DMS 273 (cell line): ENCODE results near the gene ENOX1.
"Not testable (repeated sequence)": the region's sequence is repeated elsewhere in the genome, so short reads cannot be mapped to it uniquely, and the experiment has no call there.

Source experiments
- DNase-seq: peaks from one replicate; lab custom pipeline; 2025; ENCODE audit not compliant: unreplicated experiment; lab: John Stamatoyannopoulos, UW

Gene ENOX1

GRCh38 chr13:43441464-43441863 lies 345.3 kb downstream of the ENOX1 start:
- DNase-seq, result no peak

GRCh38 chr13:43434191-43434590 lies 352.6 kb downstream of the ENOX1 start:
- DNase-seq, result peak; percentile 13

GRCh38 chr13:43433691-43434141 lies 353.1 kb downstream of the ENOX1 start:
- peak; percentile 28 for DNase-seq

- peak; percentile 54 for DNase-seq
Observed at GRCh38 chr13:43432958-43433357, 353.8 kb downstream of the ENOX1 start.

- no peak for DNase-seq
Observed at GRCh38 chr13:43431841-43432240, 354.9 kb downstream of the ENOX1 start.

- DNase-seq, result no peak
Observed at GRCh38 chr13:43431290-43431716, 355.5 kb downstream of the ENOX1 start.

- DNase-seq, result no peak
Observed at GRCh38 chr13:43428545-43429296, 358.1 kb downstream of the ENOX1 start.

- DNase-seq, result no peak
Observed at GRCh38 chr13:43426355-43426754, 360.4 kb downstream of the ENOX1 start.

GRCh38 chr13:43425234-43425633 lies 361.5 kb downstream of the ENOX1 start:
- DNase-seq, result no peak

GRCh38 chr13:43424412-43424811 lies 362.4 kb downstream of the ENOX1 start:
- DNase-seq, result no peak

- DNase-seq, result no peak
Observed at GRCh38 chr13:43422116-43422515, 364.7 kb downstream of the ENOX1 start.

- DNase-seq, result not testable (repeated sequence)
Observed at GRCh38 chr13:43416842-43417241, 369.9 kb downstream of the ENOX1 start.

GRCh38 chr13:43416408-43416807 lies 370.4 kb downstream of the ENOX1 start:
- not testable (repeated sequence) for DNase-seq

GRCh38 chr13:43415903-43416391 lies 370.8 kb downstream of the ENOX1 start:
- DNase-seq, result not testable (repeated sequence)

GRCh38 chr13:43414111-43414510 lies 372.7 kb downstream of the ENOX1 start:
- no peak for DNase-seq

- no peak for DNase-seq
Observed at GRCh38 chr13:43411741-43412140, 375.0 kb downstream of the ENOX1 start.

GRCh38 chr13:43411211-43411610 lies 375.6 kb downstream of the ENOX1 start:
- DNase-seq, result no peak

GRCh38 chr13:43408274-43408673 lies 378.5 kb downstream of the ENOX1 start:
- DNase-seq, result no peak

- no peak for DNase-seq
Observed at GRCh38 chr13:43407023-43407581, 379.7 kb downstream of the ENOX1 start.

- DNase-seq, result peak; percentile 16
Observed at GRCh38 chr13:43405457-43405856, 381.3 kb downstream of the ENOX1 start.

GRCh38 chr13:43402380-43402779 lies 384.4 kb downstream of the ENOX1 start:
- no peak for DNase-seq

- peak; percentile 12 for DNase-seq
Observed at GRCh38 chr13:43401361-43401760, 385.4 kb downstream of the ENOX1 start.
